CD4-positive, alpha-beta T cell treated with Interleukin-1 beta for 1 hour (primary cell): ENCODE results near the gene ANKRD13D.

Source experiments
- DNase-seq, 2 donors: peaks; one replicate each; pipeline ENCODE4 v3.0.0-alpha.2; 2020 to 2022

Gene ANKRD13D

DNA sequence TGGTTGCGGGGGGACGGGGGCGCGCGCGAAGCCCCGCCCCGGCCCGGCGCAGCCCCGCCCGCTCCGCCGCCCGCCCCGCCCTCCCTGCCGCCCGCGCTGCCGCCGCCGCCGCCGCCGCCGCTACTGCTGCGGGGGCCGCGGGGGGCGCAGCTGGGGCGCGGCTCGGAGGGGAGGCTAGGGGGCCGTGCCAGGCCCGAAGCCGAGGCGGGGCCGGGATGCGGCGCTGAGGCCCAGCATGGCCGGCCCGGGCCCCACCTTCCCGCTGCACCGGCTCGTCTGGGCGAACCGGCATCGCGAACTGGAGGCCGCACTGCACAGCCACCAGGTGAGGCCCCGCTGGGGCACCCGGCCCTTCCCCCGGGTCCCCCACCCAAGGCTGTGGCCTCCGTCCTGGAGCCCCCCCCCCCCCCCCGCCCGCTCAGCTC, at the start of gene ANKRD13D:
TSS of gene ANKRD13D (plus strand) at position 78 of the 425 bp plus-strand sequence. CDS start at position 236, 158 bp downstream.
- DNase-seq = no peak

DNA sequence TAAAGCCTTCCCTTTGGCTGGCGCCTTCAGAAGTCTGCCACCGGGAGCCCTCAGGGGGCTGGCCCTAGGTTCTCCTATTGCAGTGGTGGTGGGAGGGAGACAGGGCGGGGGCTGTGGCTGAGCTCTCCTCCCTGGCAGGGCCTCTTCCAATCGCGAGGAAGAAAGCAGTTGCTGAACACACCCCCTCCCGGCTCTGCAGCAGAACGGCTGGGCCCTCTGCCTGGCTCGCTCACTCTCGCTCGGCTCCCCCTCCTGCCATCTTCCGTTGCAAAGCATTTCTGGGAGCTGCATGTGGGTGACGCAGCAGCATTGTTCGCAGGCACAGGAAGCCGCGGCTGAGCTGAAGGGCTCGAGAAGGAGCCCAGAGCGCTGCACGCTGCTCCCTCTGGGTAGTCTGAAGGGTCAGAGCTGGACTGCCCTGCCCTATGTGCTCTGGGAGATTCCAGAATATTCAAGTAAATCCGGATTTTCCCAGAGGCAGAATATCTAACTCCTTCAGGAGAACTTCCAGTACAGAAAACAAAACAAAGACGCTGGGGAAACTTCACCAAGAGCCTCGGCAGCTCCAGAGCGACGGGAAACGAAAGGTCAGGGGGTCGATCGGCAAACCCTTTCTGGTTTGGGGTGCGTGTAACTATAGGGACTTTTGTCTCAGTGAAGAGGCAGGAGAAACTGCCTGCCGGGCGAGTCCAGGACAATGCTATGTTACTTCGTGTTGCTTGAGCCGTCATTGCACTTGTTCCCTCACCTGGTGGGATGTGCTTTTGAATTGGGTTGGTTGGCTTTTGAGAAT, 49.1 kb upstream of the ANKRD13D start:
- DNase-seq = peak; percentile 98

GRCh38 chr11:67240576-67241389, 48.3 kb upstream of the ANKRD13D start:
- DNase-seq = peak; percentile 90 to 91

DNA sequence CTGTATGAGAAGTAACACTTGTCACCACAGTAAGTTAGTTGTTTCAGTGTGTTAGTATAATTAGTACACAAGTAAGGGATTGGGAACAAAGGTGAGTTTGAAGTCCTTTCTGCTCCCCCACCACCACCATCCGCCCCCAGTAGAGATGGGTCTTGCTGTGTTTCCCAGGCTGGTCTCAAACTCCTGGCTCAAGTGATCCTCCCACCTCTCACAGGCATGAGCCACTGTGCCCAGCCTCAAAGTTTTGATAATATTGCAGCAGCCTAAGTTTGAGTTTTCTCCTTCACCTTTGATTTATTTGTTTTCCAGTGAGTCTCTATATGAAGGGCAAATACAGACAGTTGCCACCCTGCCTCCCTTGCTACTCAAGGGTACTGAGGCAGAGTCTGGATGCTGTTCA, 46.6 kb upstream of the ANKRD13D start:
- DNase-seq = no peak

DNA sequence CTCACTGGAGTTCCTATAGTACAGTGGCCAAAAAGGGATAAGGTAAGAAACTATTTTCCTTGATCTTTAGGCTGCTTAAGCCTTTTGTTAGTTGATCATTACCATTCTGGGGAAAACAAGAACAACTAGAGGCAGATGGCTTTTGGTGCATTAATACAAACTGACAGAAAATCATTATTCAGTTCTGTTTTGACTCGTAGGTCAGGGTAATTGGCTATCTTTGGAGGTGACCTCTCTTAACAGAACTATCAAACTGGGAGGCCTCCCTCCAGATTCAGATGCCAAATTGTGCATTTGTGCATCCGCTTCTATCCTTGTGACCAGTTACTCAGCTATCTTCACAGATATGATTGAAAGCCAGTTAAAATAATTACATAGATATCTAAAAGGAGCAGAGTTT, 46.1 kb upstream of the ANKRD13D start:
- DNase-seq = no peak

DNA sequence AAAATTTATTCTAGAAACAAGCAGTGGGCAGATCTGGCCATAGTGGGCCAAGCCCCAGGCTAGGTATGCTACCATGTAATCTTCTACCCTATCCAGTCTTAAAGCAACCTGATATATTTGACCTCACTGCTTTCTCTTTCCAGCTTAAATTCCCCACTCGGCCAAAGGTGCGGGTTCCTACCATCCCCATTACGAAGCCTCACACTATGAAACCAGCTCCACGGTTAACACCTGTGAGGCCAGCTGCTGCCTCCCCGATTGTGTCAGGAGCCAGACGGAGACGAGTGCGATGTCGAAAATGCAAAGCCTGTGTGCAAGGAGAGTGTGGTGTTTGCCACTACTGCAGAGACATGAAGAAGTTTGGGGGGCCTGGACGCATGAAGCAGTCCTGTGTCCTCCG, 44.1 kb upstream of the ANKRD13D start:
- DNase-seq = no peak

- no peak for DNase-seq
Measured at GRCh38 chr11:67247946-67248550, 41.1 kb upstream of the ANKRD13D start.

GRCh38 chr11:67248653-67249052, 40.5 kb upstream of the ANKRD13D start:
- DNase-seq = no peak

DNA sequence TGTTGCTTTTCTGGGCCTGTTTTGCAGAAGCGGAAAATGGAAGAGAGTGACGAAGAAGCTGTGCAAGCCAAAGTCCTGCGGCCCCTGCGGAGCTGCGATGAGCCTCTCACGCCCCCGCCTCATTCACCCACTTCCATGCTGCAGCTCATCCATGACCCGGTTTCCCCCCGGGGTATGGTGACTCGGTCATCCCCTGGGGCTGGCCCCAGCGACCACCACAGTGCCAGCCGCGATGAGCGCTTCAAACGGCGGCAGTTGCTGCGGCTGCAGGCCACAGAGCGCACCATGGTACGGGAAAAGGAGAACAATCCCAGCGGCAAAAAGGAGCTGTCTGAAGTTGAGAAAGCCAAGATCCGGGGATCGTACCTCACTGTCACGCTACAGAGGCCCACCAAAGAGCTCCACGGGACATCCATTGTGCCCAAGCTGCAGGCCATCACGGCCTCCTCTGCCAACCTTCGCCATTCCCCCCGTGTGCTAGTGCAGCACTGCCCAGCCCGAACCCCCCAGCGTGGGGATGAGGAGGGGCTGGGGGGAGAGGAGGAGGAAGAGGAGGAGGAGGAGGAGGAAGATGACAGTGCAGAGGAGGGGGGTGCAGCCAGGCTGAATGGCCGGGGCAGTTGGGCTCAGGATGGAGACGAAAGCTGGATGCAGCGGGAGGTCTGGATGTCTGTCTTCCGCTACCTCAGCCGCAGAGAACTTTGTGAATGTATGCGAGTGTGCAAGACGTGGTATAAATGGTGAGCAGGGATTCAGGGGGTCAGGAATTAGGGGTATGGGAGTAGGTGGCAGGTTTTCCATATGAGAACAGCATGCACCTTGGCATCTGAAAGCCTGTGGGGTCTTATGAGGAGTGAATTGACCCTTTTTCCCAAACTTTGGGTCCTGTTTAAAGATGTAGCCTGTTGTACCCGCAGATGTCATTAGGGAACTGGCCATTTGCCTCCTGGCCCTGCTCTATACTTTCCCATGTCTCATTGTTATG, 38.8 kb upstream of the ANKRD13D start:
- no peak for DNase-seq

DNA sequence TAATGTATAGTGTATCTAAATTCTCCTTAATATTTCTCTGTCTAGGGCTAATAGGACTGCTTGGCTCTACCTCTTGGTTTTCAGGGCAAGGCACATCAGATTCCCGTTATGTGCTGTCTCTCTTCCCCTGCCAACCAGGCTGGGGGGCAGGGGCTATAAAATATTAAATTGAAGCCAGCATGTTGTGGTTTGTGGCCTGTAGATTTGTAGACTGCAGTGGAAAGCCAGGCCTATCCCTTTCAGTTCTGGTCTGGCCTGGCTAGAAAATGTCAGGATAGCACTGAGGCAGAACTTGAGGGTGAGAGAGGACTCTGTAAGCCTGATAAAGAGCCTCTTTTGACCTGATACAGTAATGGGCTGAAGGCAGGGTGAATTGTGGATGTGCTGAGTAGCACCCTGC, 37.3 kb upstream of the ANKRD13D start:
- no peak for DNase-seq

DNA sequence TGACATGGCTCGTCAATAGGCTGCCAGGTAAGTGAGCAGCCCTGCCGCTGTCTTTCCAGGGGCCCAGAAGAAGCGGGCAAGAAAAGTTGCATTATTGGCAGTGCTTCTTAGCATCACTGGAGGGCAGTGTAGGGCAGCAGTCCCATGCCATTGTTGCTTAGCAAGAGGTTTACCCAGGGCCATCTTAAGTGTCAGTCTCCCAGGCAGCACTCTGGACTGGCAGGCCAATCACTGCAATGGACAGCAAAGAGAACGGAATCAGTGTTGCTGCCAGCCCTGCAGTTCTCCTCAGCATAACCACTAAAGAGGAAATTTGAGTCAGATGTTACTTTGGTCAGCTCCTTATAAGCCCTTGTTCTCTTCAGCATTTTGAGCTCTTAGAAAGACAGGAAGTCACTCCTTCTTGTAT, 36.3 kb upstream of the ANKRD13D start:
- peak; percentile 48 to 58 for DNase-seq

DNA sequence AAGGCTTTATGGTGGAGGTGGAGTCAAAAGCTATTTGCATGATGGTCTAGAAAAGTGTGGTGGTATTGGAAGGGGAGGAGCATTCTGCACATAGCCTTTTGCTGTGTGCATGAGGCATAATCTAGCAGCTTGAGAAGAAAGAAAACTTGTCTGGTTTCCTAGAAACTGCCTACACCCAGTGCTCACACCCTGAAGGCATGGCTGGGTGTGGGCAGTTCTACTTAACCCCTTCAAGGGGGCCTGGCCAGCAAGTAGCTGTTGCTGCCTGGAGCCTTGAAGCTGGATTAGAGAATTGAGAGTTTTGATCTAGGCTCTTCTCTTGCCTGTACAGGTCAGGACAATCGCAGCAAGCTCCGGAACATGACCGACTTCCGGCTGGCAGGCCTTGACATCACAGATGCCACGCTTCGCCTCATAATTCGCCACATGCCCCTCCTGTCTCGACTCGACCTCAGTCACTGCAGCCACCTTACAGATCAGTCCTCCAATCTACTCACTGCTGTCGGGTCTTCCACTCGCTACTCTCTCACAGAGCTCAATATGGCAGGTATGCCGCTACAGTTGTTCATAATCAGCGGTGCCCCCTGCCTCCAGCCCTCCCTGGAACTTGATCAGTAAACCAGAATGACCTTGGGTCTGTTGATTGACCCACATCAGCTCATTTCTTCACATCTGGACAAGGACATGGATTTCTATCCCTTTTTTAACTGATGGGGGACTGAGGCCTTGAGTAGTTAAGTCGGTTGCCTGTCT, 35.1 kb upstream of the ANKRD13D start:
- no peak for DNase-seq

DNA sequence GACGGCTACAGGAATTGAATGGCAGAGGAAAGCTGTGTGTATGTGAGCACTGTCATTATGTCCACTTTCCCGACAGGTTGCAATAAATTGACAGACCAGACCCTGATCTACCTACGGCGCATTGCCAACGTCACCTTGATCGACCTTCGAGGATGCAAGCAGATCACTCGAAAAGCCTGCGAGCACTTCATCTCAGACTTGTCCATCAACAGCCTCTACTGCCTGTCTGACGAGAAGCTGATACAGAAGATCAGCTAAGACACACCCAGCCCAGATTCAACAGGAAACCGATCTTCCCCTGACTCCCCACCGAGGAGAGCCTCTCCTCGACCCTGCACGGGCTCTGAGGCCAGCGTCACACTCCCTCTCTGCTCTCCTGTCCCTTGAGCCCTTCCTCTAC, 34.3 kb upstream of the ANKRD13D start:
- no peak for DNase-seq

DNA sequence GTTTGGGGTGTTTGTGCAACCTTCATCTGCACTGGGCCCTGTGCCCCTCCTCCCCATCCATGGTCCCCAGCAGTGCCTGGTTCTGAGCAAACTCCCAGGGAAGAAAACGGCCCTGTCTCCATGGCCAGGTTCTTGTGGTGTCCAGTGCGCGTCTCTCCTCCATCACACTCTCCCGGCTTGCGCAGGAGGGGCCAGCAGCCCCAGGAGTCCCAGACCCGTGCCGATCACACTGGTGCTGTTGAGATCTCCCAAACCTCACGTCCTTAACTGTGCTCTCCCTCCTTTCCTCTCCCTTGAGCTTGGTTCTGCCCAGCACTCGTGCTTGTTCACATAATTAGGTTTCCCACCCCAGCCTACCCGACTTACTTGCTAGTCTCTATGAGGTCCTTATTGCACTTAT, 33.8 kb upstream of the ANKRD13D start:
- DNase-seq = no peak

- DNase-seq = no peak
Measured at GRCh38 chr11:67255864-67256263, 33.2 kb upstream of the ANKRD13D start.

- no peak for DNase-seq
Measured at GRCh38 chr11:67256477-67257135, 32.5 kb upstream of the ANKRD13D start.

- no peak for DNase-seq
Measured at GRCh38 chr11:67260406-67260805, 28.7 kb upstream of the ANKRD13D start.

- DNase-seq = peak in 1 of 2 donors; percentile 46
Measured at GRCh38 chr11:67260885-67261639, 28.0 kb upstream of the ANKRD13D start.

GRCh38 chr11:67261640-67261945, 27.5 kb upstream of the ANKRD13D start:
- no peak for DNase-seq

GRCh38 chr11:67261946-67262681, 27.0 kb upstream of the ANKRD13D start:
- no peak for DNase-seq
